Measurements from ENCODE around the gene CDC42BPA. TPM values are rescaled to one million over a fixed set of nuclear protein-coding genes. Genes with fewer than 3 reads are reported as not detected.

Gene CDC42BPA, protein sequence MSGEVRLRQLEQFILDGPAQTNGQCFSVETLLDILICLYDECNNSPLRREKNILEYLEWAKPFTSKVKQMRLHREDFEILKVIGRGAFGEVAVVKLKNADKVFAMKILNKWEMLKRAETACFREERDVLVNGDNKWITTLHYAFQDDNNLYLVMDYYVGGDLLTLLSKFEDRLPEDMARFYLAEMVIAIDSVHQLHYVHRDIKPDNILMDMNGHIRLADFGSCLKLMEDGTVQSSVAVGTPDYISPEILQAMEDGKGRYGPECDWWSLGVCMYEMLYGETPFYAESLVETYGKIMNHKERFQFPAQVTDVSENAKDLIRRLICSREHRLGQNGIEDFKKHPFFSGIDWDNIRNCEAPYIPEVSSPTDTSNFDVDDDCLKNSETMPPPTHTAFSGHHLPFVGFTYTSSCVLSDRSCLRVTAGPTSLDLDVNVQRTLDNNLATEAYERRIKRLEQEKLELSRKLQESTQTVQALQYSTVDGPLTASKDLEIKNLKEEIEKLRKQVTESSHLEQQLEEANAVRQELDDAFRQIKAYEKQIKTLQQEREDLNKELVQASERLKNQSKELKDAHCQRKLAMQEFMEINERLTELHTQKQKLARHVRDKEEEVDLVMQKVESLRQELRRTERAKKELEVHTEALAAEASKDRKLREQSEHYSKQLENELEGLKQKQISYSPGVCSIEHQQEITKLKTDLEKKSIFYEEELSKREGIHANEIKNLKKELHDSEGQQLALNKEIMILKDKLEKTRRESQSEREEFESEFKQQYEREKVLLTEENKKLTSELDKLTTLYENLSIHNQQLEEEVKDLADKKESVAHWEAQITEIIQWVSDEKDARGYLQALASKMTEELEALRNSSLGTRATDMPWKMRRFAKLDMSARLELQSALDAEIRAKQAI (N-terminal part only)
- 51.9 and 64.1 TPM in 2 replicates for total RNA-seq

DNA sequence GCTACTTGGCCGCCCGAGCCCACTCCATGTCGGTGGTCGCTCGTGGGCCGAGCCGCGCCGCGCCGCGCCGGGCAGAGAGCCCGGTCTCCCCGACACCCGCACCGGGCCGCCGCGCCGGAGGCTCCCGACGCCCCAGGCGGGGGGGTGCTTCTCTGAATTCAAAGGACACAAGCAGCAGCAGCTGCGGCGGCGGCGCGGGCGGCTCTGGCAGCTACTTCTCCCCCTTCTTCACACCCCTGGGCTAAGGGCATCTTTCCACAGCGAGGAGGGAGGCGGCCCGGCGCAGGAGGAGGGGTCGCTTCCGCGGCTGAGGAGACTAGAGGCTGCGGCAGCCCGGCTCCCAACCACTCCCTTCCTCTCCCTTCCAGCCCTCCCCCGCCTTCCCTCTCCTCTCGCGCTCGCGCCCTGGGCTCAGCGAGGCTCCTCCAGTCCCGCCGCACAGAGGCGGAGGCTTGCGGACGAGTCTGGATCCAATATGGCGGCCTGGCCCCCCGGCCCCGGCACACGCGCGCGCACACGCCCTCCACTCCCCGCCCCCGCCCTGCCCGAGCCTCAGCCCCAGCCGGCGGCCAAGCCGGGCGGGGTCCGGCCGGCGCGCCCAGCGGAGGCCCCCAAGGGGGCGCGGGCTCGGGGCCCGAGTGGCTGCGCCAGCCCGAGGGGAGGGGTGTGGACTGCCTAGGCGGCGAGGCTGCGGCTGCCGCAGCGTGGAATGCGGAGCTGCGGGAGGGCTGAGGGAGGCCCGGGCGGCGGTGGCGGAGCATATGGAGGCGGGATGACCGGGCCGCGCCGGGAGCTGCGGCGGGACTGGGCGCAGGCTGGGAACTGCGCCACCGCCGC lies at the start of gene CDC42BPA:
Gene CDC42BPA (minus strand): TSS at position 477 of the 837 bp plus-strand sequence. CDS start 1,310 bp downstream, outside the sequence.

DNA sequence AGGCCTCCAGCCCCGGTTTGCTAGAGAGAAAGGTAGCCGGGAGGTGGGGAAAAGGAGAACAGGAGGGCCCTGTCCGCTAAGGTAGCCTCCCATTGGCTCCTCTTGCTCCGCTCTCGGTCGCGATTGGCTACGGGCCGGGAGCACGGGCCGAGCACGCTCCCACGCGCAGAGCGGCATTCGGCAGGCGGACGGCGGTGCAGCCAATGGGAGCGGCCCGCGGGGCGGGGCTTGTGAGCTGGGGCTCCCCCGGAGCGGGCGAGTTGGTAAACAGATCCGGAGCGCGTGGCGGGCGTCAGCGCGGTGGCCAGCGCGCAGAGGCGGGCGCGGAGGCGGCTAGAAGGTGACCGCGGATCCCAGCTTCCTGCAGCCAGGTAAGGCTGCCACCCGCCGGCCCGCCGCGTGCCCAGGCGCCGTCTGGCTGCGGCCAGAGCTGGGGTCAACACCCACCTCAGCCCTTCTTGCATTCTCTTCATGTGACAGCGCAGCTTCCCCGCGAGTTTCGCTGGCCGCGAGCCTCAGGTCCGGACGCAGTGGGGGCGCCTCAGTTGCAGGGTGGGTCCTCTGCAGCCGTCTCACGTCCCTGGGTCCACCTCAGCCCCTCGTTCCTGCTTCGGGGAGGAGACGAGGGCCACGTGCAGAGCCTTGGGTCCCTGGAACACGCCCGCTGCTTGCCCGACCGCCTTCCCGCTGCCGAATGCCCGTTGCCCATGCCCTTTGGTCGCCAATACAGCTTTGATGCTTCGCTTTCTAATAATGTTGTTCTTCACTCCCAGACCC lies 378.1 kb downstream of the CDC42BPA start, which contains the start of gene COQ8A:
Gene COQ8A (plus strand): TSS at position 266 of the 777 bp plus-strand sequence. CDS start 21,092 bp downstream, outside the sequence.

Other genes starting within 250 kb of the CDC42BPA start
- gene ZNF678, start 245.1 kb upstream of the CDC42BPA start, total RNA-seq = 4.7 and 5.3 TPM in 2 replicates

Data from aortic smooth muscle cell (primary cell).